GM12864 (cell line): ENCODE measurements around the gene TMC1.
A peak's percentile ranks its signal among the peaks of the same experiment; 100 is the strongest.
"Not testable (repeated sequence)": the region's sequence is repeated elsewhere in the genome, so short reads cannot be mapped to it uniquely, and the experiment has no call there.

Experiments used
- DNase-seq: peaks from one replicate; pipeline ENCODE4 v3.0.0-alpha.2; 2011; ENCODE audit warnings: low read depth
- H3K4me3 ChIP-seq: 2 replicates; pipeline ENCODE4 v1.5.1; 2011; ENCODE audit warnings: mild to moderate bottlenecking, low read depth, low read length, control low read depth
- CTCF ChIP-seq: IDR thresholded peaks from 2 replicates; pipeline ENCODE4 v1.5.1; 2011; ENCODE audit warnings: low read depth, mild to moderate bottlenecking, moderate library complexity, low read length, control low read depth, inconsistent platforms; ENCODE audit errors: missing control alignments

The TMC1 gene

GRCh38 chr9:72844440-72844768, 323.0 kb downstream of the TMC1 start:
- DNase-seq: no peak
- no peak for TF ChIP-seq CTCF
- no peak overlapping the region for H3K4me3 ChIP-seq

GRCh38 chr9:72845052-72845451, 323.6 kb downstream of the TMC1 start:
- DNase-seq: not testable (repeated sequence)

GRCh38 chr9:72850209-72850608, 328.8 kb downstream of the TMC1 start:
- DNase-seq, H3K4me3 ChIP-seq: not testable (repeated sequence)

More at GRCh38 chr9:72845052-72845451, 323.6 kb downstream of the TMC1 start:
- not testable (repeated sequence) for H3K4me3 ChIP-seq

GRCh38 chr9:72855321-72855720, 333.9 kb downstream of the TMC1 start:
- TF ChIP-seq CTCF: no peak
- DNase-seq: no peak
- no peak overlapping the region for H3K4me3 ChIP-seq

GRCh38 chr9:72855890-72856523, 334.6 kb downstream of the TMC1 start:
- no peak for TF ChIP-seq CTCF
- DNase-seq: no peak
- no peak overlapping the region for H3K4me3 ChIP-seq

- peak; percentile 58 for TF ChIP-seq CTCF
- H3K4me3 ChIP-seq: no peak overlapping the region
- no peak for DNase-seq
Observed at GRCh38 chr9:72856972-72857623, 335.7 kb downstream of the TMC1 start.

- no peak for TF ChIP-seq CTCF
- H3K4me3 ChIP-seq: no peak overlapping the region
- DNase-seq: no peak
Observed at GRCh38 chr9:72857624-72857996, 336.2 kb downstream of the TMC1 start.
